Uterus (tissue), 4 donors: Measurements from ENCODE around the gene MAT2B. TPM values are rescaled to one million over a fixed set of nuclear protein-coding genes. Genes with fewer than 3 reads are reported as not detected.

Experiments
- DNase-seq, 2 donors: peaks; one replicate each; pipeline ENCODE4 v3.0.0-alpha.2; 2019 to 2020
- H3K27ac ChIP-seq, 2 donors: fragments of 200-600 bp; sonication (generic); 1 replicate in 1 of 2; 2 replicates in 1 of 2; pipeline ENCODE4 v1.5.1; 2016 to 2018
- H3K27me3 ChIP-seq, 2 donors: fragments of 200-600 bp; sonication (generic); one replicate each; pipeline ENCODE4 v1.5.1; 2018 to 2019; ENCODE audit warnings: control low read depth in 1 of 2
- H3K36me3 ChIP-seq, 2 donors: fragments of 200-600 bp; sonication (generic); one replicate each; pipeline ENCODE4 v1.5.1; 2019; ENCODE audit warnings: control low read depth in 1 of 2
- H3K4me1 ChIP-seq, 2 donors: fragments of 200-600 bp; sonication (generic); one replicate each; pipeline ENCODE4 v1.5.1; 2018 to 2019; ENCODE audit warnings: control low read depth in 1 of 2
- H3K4me3 ChIP-seq, 2 donors: fragments of 200-600 bp; sonication (generic); 1 replicate in 1 of 2; 2 replicates in 1 of 2; pipeline ENCODE4 v1.5.1; 2018 to 2019; ENCODE audit warnings: mild to moderate bottlenecking in 1 of 2
- H3K9me3 ChIP-seq, 2 donors: fragments of 200-600 bp; sonication (generic); one replicate each; pipeline ENCODE4 v1.5.1; 2019; ENCODE audit warnings: control low read depth in 1 of 2
- POLR2A ChIP-seq, 2 donors: fragments of 450-650 bp; IDR thresholded peaks; one replicate each; pipeline ENCODE4 v1.6.1; 2016; ENCODE audit warnings: antibody characterized with exemption in 2 of 2, mild to moderate bottlenecking in 1 of 2, moderate library complexity in 1 of 2
- intact Hi-C: fragments of 100-400 bp; cut with DNase I; formaldehyde crosslinking; loops from one replicate; pipeline ENCODE4 v1.15.1; 2023; ENCODE audit warnings: low total_unique reads
- total RNA-seq, 4 donors: library from RNA; depleted of rRNA in 3 of 4; stranded (reverse); fragments of >200 nt in 3 of 4; gene quantifications; one replicate each; pipeline versions ENCODE4 v1.1.0 to v1.2.4, GENCODE V29; 2014 to 2023
- TF ChIP-seq, protein P1 (sequence below), 4 experiments: fragments of 200-600 bp in 2 of 4; fragments of 450-650 bp in 2 of 4; sonication (generic) in 2 of 4; IDR thresholded peaks; one replicate each; pipeline ENCODE4 v1.5.1; 2016 to 2019; ENCODE audit warnings: antibody characterized with exemption in 4 of 4, mild to moderate bottlenecking in 2 of 4, moderate library complexity in 1 of 4
- donor health status: DM: yes; HTN: yes; CAD: no.

Gene MAT2B
- total RNA-seq, 4 donors from 2014 or later: 40.0 to 93.1 (median 63.2) TPM

GRCh38 chr5:163540696-163541095, 35.3 kb downstream of the MAT2B start:
- no peaks in the 10 kb centered on the region for H3K4me1 ChIP-seq
- no peak for TF ChIP-seq POLR2A (IDR thresholded peaks at IDR 0.05)
- TF ChIP-seq, protein P1, sequence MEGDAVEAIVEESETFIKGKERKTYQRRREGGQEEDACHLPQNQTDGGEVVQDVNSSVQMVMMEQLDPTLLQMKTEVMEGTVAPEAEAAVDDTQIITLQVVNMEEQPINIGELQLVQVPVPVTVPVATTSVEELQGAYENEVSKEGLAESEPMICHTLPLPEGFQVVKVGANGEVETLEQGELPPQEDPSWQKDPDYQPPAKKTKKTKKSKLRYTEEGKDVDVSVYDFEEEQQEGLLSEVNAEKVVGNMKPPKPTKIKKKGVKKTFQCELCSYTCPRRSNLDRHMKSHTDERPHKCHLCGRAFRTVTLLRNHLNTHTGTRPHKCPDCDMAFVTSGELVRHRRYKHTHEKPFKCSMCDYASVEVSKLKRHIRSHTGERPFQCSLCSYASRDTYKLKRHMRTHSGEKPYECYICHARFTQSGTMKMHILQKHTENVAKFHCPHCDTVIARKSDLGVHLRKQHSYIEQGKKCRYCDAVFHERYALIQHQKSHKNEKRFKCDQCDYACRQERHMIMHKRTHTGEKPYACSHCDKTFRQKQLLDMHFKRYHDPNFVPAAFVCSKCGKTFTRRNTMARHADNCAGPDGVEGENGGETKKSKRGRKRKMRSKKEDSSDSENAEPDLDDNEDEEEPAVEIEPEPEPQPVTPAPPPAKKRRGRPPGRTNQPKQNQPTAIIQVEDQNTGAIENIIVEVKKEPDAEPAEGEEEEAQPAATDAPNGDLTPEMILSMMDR (IDR thresholded peaks at IDR 0.05): no peak
- no peaks in the 10 kb centered on the region for H3K27me3 ChIP-seq
- H3K4me3 ChIP-seq: no peak overlapping the region
- H3K9me3 ChIP-seq: no peaks in the 10 kb centered on the region
- no peak for DNase-seq
- H3K36me3 ChIP-seq: no peaks in the 10 kb centered on the region
- intact Hi-C loops: no loop called here
- H3K27ac ChIP-seq: no peak overlapping the region

GRCh38 chr5:163542771-163543170, 37.4 kb downstream of the MAT2B start:
- intact Hi-C loops: no loop called here
- no peaks in the 10 kb centered on the region for H3K27me3 ChIP-seq

DNA sequence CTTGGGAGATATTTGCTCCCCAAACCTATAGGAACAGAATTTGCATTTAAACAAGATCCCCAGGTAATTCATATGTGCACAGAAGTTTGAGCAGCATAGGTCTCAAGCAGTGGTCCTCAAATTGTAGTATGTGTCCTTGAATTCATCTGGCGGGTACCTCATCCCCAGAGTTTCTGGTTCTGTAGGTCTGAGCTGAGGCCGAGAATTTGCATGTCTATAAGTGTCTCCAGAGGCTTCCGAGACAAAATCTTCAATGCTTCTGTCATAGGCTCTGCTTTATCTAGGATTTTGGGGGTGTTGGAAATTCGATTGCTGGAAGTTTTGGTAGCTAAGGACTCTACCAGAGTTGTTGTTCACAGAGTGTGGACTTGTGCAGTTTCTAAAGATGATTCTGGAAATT, 38.6 kb downstream of the MAT2B start:
- no peaks in the 10 kb centered on the region for H3K36me3 ChIP-seq
- TF ChIP-seq, protein P1 (IDR thresholded peaks at IDR 0.05): no peak
- no peak for TF ChIP-seq POLR2A (IDR thresholded peaks at IDR 0.05)
- no peak for DNase-seq
- H3K9me3 ChIP-seq: no peaks in the 10 kb centered on the region
- intact Hi-C loops: no loop called here
- no peak overlapping the region for H3K4me3 ChIP-seq
- no peak overlapping the region for H3K27ac ChIP-seq
- no peaks in the 10 kb centered on the region for H3K4me1 ChIP-seq
- no peaks in the 10 kb centered on the region for H3K27me3 ChIP-seq

More at GRCh38 chr5:163542771-163543170, 37.4 kb downstream of the MAT2B start:
- Histone ChIP-seq H3K4me1 (no peaks in the 10 kb centered on the region), H3K4me3 (no peak overlapping the region), H3K27ac (no peak overlapping the region), H3K9me3 (no peaks in the 10 kb centered on the region), H3K36me3 (no peaks in the 10 kb centered on the region)
- no peak for DNase-seq
- TF ChIP-seq, protein P1 (IDR thresholded peaks at IDR 0.05): no peak
- TF ChIP-seq POLR2A (IDR thresholded peaks at IDR 0.05): no peak

DNA sequence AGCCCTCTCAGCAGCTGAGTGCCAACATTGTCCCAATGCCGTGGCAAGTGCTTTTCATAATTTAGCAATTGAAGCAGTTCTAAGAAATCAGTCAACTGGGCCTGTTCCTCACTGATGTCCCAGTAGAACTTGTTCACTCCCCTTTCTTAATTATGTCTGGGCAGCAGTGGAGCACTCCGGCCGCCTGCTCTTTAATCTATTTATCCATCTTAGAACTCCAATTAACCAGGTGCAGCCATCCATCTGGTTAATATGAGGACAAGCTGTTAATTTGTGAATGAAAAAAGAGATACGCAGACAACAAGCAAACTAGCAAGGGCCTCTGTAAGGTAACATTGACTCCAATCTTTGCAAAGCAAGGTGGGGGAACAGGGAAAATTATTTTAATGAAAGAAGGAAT, 39.4 kb downstream of the MAT2B start:
- H3K4me1 ChIP-seq: no peaks in the 10 kb centered on the region
- no peaks in the 10 kb centered on the region for H3K27me3 ChIP-seq
- no peaks in the 10 kb centered on the region for H3K9me3 ChIP-seq
- no peak overlapping the region for H3K27ac ChIP-seq
- H3K4me3 ChIP-seq: no peak overlapping the region
- DNase-seq: no peak
- TF ChIP-seq POLR2A (IDR thresholded peaks at IDR 0.05): no peak
- TF ChIP-seq, protein P1 (IDR thresholded peaks at IDR 0.05): no peak
- intact Hi-C loops: no loop called here
- no peaks in the 10 kb centered on the region for H3K36me3 ChIP-seq

DNA sequence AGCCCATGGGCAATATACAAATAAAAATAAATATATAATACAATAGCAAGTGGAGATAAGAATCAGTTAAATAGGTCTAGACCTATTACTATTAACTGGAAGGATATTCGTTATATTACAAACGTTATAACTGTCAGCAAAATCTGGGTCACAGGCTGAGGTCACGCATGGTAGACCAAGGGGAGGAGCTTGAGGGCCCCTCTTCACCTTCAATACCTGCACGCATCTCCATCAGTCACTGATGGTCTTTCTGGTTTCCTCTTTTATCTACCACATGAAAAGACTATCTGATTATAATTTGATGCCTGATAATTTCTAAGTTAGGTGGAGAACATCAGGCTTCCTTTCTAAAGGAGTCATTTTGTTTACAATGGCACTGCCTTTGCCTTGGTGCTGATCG, 43.2 kb downstream of the MAT2B start:
- Histone ChIP-seq H3K27me3 (no peaks in the 10 kb centered on the region), H3K36me3 (no peaks in the 10 kb centered on the region), H3K27ac (no peak overlapping the region), H3K9me3 (no peaks in the 10 kb centered on the region), H3K4me3 (no peak overlapping the region), H3K4me1 (no peaks in the 10 kb centered on the region)
- DNase-seq: no peak
- intact Hi-C loops: no loop called here
- TF ChIP-seq, protein P1 (IDR thresholded peaks at IDR 0.05): no peak
- no peak for TF ChIP-seq POLR2A (IDR thresholded peaks at IDR 0.05)
